Epithelial cell of esophagus (primary cell): Measurements from ENCODE around the gene SIK2.

ENCODE experiments used
- DNase-seq: peaks from one replicate; pipeline ENCODE4 v3.0.0; 2010; ENCODE audit warnings: low read depth
- H3K4me3 ChIP-seq: 2 replicates; pipeline ENCODE4 v1.5.1; 2011; ENCODE audit warnings: mild to moderate bottlenecking, low read length, control low read depth
- CTCF ChIP-seq: IDR thresholded peaks from 2 replicates; pipeline ENCODE4 v1.5.1; 2011; ENCODE audit warnings: low read depth, mild to moderate bottlenecking, low read length, control low read depth, inconsistent platforms; ENCODE audit not compliant: insufficient read depth; ENCODE audit errors: missing control alignments

SIK2 gene

GRCh38 chr11:111631024-111631665 is 28.9 kb downstream of the SIK2 start:
- no peak overlapping the region for H3K4me3 ChIP-seq
- no peak for TF ChIP-seq CTCF
- no peak for DNase-seq

GRCh38 chr11:111631666-111632039 is 29.4 kb downstream of the SIK2 start:
- no peak for TF ChIP-seq CTCF
- H3K4me3 ChIP-seq: no peak overlapping the region
- peak; percentile 63 for DNase-seq

- no peak for DNase-seq
- H3K4me3 ChIP-seq: no peak overlapping the region
- no peak for TF ChIP-seq CTCF
These were observed 30.4 kb downstream of the SIK2 start for GRCh38 chr11:111632516-111633220.

GRCh38 chr11:111633248-111633647 is 31.0 kb downstream of the SIK2 start:
- H3K4me3 ChIP-seq: no peak overlapping the region
- no peak for DNase-seq
- TF ChIP-seq CTCF: no peak

GRCh38 chr11:111633756-111634362 is 31.6 kb downstream of the SIK2 start:
- H3K4me3 ChIP-seq: no peak overlapping the region
- peak; percentile 20 for DNase-seq
- TF ChIP-seq CTCF: no peak

- peak; percentile 26 for DNase-seq
- no peak overlapping the region for H3K4me3 ChIP-seq
- no peak for TF ChIP-seq CTCF
These were observed 32.9 kb downstream of the SIK2 start for GRCh38 chr11:111634981-111635705.
